ENCODE results near the gene CBFB.

- TF ChIP-seq CTCF (IDR thresholded peaks at IDR 0.05; ENCODE audit: low read length) (no peak), EZH2 (IDR thresholded peaks at IDR 0.05; ENCODE audit: borderline replicate concordance, low read length) (no peak)
These were observed 5.5 kb downstream of the CBFB start for GRCh38 chr16:67034487-67034886.

All from OCI-LY1 (cell line).